Neuronal stem cell (in vitro differentiated cells): Measurements from ENCODE around the gene HSD11B1L.

Source experiments
- DNase-seq: peaks from one replicate; pipeline ENCODE4 v3.0.0-alpha.2; 2013; ENCODE audit warnings: low spot score
- H2AFZ ChIP-seq: one replicate; pipeline ENCODE4 v1.6.1; 2013; ENCODE audit warnings: mild to moderate bottlenecking, low read length, inconsistent platforms
- H2AK5ac ChIP-seq: 2 replicates; pipeline ENCODE4 v1.6.1; 2013; ENCODE audit warnings: low read depth, mild to moderate bottlenecking, inconsistent platforms, low read length, moderate library complexity, mixed read lengths
- H2BK120ac ChIP-seq: 2 replicates; pipeline ENCODE4 v1.6.1; 2013; ENCODE audit warnings: low read depth, mild to moderate bottlenecking, inconsistent platforms, low read length, moderate library complexity, mixed read lengths
- H2BK12ac ChIP-seq: one replicate; pipeline ENCODE4 v1.6.1; 2013; ENCODE audit warnings: low read length, inconsistent platforms
- H2BK15ac ChIP-seq: 2 replicates; pipeline ENCODE4 v1.6.1; 2013; ENCODE audit warnings: mild to moderate bottlenecking, low read length, inconsistent platforms, mixed read lengths
- H2BK5ac ChIP-seq: one replicate; pipeline ENCODE4 v1.6.1; 2013; ENCODE audit warnings: inconsistent platforms, mild to moderate bottlenecking, low read length, moderate library complexity
- H3K14ac ChIP-seq: one replicate; pipeline ENCODE4 v1.6.1; 2013; ENCODE audit warnings: low read length, inconsistent platforms
- H3K18ac ChIP-seq: 2 replicates; pipeline ENCODE4 v1.6.1; 2013; ENCODE audit warnings: low read length, inconsistent platforms
- H3K23ac ChIP-seq: 2 replicates; pipeline ENCODE4 v1.6.1; 2013; ENCODE audit warnings: low read depth, mild to moderate bottlenecking, mixed read lengths, low read length, inconsistent platforms; ENCODE audit not compliant: poor library complexity
- H3K27ac ChIP-seq: replicated peaks from 3 replicates; pipeline ENCODE4 v1.5.1; 2013; ENCODE audit warnings: low read length, inconsistent platforms
- H3K27me3 ChIP-seq, 3 experiments: 2 replicates each; pipeline ENCODE4 v1.6.1; 2013; ENCODE audit warnings: low read length in 3 of 3, mild to moderate bottlenecking in 2 of 3, inconsistent platforms in 1 of 3, low read depth in 1 of 3, mixed read lengths in 1 of 3, moderate library complexity in 1 of 3; ENCODE audit not compliant: control insufficient read depth in 3 of 3, insufficient read depth in 3 of 3
- H3K36me3 ChIP-seq, 2 donors: replicated peaks in 1 of 2; 2 replicates each; pipeline ENCODE4 v1.6.1; 2013; ENCODE audit warnings: low read length in 2 of 2; ENCODE audit not compliant: control insufficient read depth in 2 of 2, insufficient read depth in 2 of 2
- H3K4ac ChIP-seq: 2 replicates; pipeline ENCODE4 v1.6.1; 2013; ENCODE audit warnings: inconsistent platforms, mild to moderate bottlenecking, low read length, moderate library complexity
- H3K4me1 ChIP-seq, 2 donors: 1 replicate in 1 of 2; 2 replicates in 1 of 2; pipeline ENCODE4 v1.6.1; 2013; ENCODE audit warnings: low read length in 2 of 2, low read depth in 1 of 2; ENCODE audit not compliant: control insufficient read depth in 2 of 2, insufficient read depth in 1 of 2
- H3K4me2 ChIP-seq: one replicate; pipeline ENCODE4 v1.6.1; 2013; ENCODE audit warnings: mild to moderate bottlenecking, low read length, inconsistent platforms; ENCODE audit not compliant: insufficient read depth, poor library complexity, severe bottlenecking
- H3K4me3 ChIP-seq, 2 donors: 2 replicates each; pipeline ENCODE4 v1.5.1; 2013; ENCODE audit warnings: low read length in 2 of 2, mild to moderate bottlenecking in 2 of 2, inconsistent platforms in 1 of 2, moderate library complexity in 1 of 2
- H3K79me1 ChIP-seq: one replicate; pipeline ENCODE4 v1.6.1; 2013; ENCODE audit warnings: low read depth, mild to moderate bottlenecking, inconsistent platforms, low read length, moderate library complexity
- H3K9ac ChIP-seq: one replicate; pipeline ENCODE4 v1.6.1; 2013; ENCODE audit warnings: mild to moderate bottlenecking, low read depth, low read length, inconsistent platforms; ENCODE audit not compliant: poor library complexity
- H3K9me3 ChIP-seq, 2 donors: replicated peaks in 1 of 2; 2 replicates each; pipeline versions ENCODE3 to v1.6.1; 2013; ENCODE audit warnings: low read length in 2 of 2, mild to moderate bottlenecking in 2 of 2, inconsistent platforms in 1 of 2, low read depth in 1 of 2, mixed read lengths in 1 of 2, moderate library complexity in 1 of 2; ENCODE audit not compliant: control insufficient read depth in 2 of 2, insufficient read depth in 1 of 2
- H4K8ac ChIP-seq: one replicate; pipeline ENCODE4 v1.6.1; 2013; ENCODE audit warnings: low read depth, mild to moderate bottlenecking, inconsistent platforms, low read length, moderate library complexity
- H4K91ac ChIP-seq: one replicate; pipeline ENCODE4 v1.6.1; 2013; ENCODE audit warnings: low read length, low read depth, mild to moderate bottlenecking, inconsistent platforms; ENCODE audit not compliant: poor library complexity
- WGBS, 2 donors: extraction: QIAGEN DNeasy Blood & Tissue Kit; methylation state at CpG; one replicate each; pipeline ENCODE4 v1.1.7; 2013; ENCODE audit warnings: missing lambda C conversion rate in 2 of 2, mixed read lengths in 1 of 2; ENCODE audit not compliant: insufficient read length in 2 of 2, insufficient replicate concordance in 1 of 2; ENCODE audit errors: extremely low coverage in 2 of 2; 5-methylcytosine and 5-hydroxymethylcytosine counted together

HSD11B1L gene

DNA sequence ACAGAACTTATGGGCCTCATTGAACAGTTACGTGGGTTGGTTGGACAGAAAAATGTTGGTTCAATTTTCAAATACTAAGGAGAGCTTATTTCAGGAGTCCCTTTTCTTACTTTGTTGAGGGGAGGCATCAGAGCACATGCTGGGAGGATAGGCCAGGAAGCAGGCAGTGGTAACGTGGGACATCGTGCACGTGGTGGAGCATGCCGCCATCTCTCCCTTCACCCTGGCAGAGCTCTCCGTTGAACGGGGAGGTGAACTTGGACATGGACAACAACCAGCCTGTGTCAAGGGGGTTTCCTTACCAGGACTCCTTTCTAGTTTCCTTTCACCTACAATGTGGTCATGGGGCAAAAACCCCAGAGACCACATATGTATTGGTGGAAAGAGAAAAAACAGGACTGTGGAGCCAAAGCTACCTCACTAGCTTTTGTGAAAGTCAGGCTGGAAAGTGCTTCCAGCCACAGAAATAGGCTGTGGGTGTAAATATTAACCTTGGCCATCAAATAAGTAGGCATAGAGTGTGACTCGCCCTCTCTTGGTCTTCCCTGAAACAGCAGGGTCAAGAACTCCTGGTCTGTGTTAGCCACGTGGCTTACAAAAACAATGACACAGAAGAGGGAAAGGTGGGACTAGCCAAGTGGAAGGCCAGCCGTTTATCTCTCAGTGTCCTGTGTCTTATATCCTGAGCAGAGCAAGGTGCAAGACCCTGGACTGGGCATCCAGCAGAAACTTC lies 14.9 kb upstream of the HSD11B1L start:
- Histone ChIP-seq H2AFZ (no peak overlapping the region), H3K4me1 (peaks cover 0 to 4% of the 10 kb centered on the region in 2 donors), H3K4ac (no peak overlapping the region), H3K79me1 (peaks cover 8% of the 10 kb centered on the region), H2BK12ac (no peak overlapping the region), H2AK5ac (no peak overlapping the region), H2BK15ac (no peak overlapping the region), H3K4me2 (no peak overlapping the region), H3K27me3 (no peaks in the 10 kb centered on the region), H3K23ac (no peak overlapping the region), H3K9me3 (no peaks in the 10 kb centered on the region), H3K4me3 (no peak overlapping the region), H2BK120ac (no peak overlapping the region), H3K14ac (no peak overlapping the region), H3K27ac (no peak overlapping the region), H4K91ac (no peak overlapping the region), H4K8ac (no peak overlapping the region), H3K9ac (no peak overlapping the region), H3K36me3 (peaks cover 68 to 91% of the 10 kb centered on the region in 2 donors), H3K18ac (no peak overlapping the region), H2BK5ac (no peak overlapping the region)
- WGBS, 2 donors, result no CpG with 5 or more reads among the region's 10 CpGs
- no peak for DNase-seq

DNA sequence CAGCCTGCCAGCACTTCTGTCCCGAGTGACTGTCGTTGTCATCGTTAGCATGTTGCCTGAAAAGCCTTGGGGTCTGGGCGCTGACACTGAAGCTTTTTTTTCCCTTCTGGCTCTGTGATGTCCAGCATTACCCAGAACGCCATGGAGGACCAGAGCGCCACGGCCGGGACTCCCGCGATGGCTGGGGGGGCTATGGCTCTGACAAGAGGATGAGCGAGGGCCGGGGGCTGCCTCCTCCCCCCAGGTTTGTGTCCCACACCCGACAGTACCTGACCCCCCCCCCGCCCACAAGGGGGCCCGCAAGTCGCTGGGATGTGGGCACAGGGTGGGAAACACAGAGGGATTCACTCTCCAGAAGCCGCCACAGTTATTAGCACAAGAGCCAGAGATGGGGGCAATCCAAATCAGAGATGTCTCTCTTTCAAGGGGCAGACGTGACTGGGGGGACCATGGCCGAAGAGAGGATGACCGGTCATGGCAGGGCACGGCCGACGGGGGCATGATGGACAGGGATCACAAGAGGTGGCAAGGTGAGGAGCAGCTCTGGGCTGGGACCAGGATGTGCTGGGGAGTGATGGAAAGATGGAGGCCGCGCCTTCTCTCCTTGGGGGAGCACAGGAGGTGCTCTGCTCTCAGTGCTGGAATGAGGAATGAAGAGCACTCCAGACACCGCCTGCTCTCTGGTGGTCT lies 13.8 kb upstream of the HSD11B1L start:
- Histone ChIP-seq H3K79me1 (peaks cover 4% of the 10 kb centered on the region), H3K27ac (peak overlapping the region; percentile 24), H3K27me3 (no peaks in the 10 kb centered on the region), H3K9me3 (no peaks in the 10 kb centered on the region), H3K18ac (no peak overlapping the region), H2AFZ (no peak overlapping the region), H4K8ac (no peak overlapping the region), H3K4me3 (no peak overlapping the region), H3K4me1 (peaks cover 0 to 4% of the 10 kb centered on the region in 2 donors), H3K9ac (no peak overlapping the region), H3K4me2 (no peak overlapping the region), H3K23ac (no peak overlapping the region), H2BK120ac (no peak overlapping the region), H2AK5ac (no peak overlapping the region), H4K91ac (no peak overlapping the region), H3K14ac (no peak overlapping the region), H2BK15ac (no peak overlapping the region), H2BK12ac (no peak overlapping the region), H2BK5ac (no peak overlapping the region), H3K4ac (no peak overlapping the region), H3K36me3 (peaks cover 64 to 92% of the 10 kb centered on the region in 2 donors)
- WGBS, 2 donors, result no CpG with 5 or more reads among the region's 26 CpGs
- DNase-seq, result no peak

DNA sequence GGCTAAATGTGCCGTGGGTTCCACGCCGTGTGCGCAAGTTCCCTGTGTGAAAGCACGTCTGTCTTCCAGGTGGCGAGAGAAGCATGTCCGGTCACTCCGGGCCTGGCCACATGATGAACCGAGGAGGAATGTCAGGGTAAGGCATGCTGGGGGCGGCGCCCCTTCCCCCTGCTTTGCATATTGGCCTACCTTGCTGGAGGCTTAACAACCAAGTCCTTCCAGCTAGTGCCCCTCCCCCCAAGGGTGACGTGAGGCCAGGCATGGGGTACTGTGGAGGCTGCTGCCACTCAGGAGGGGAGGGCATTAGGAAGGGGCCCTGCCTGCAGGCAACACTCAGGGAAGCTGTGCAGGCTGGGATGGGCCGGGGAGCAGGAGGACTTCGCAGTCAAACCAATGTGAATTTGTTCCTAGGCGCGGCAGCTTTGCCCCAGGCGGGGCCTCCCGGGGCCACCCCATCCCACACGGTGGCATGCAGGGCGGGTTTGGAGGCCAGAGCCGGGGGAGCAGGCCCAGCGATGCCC lies 13.0 kb upstream of the HSD11B1L start:
- Histone ChIP-seq H2AK5ac (no peak overlapping the region), H3K14ac (no peak overlapping the region), H2BK15ac (no peak overlapping the region), H3K4me3 (no peak overlapping the region), H4K8ac (peak overlapping the region; percentile 82), H3K4me2 (no peak overlapping the region), H3K27me3 (no peaks in the 10 kb centered on the region), H3K36me3 (peaks cover 60 to 86% of the 10 kb centered on the region in 2 donors), H3K23ac (peak overlapping the region; percentile 91), H2AFZ (no peak overlapping the region), H4K91ac (no peak overlapping the region), H3K9me3 (no peaks in the 10 kb centered on the region), H3K9ac (no peak overlapping the region), H3K4ac (no peak overlapping the region), H3K4me1 (peaks cover 0 to 4% of the 10 kb centered on the region in 2 donors), H3K27ac (peak overlapping the region; percentile 24), H2BK5ac (no peak overlapping the region), H3K79me1 (peaks cover 4% of the 10 kb centered on the region), H2BK12ac (peak overlapping the region; percentile 63), H3K18ac (no peak overlapping the region), H2BK120ac (no peak overlapping the region)
- no peak for DNase-seq
- no CpG with 5 or more reads among the region's 22 CpGs for WGBS, 2 donors

DNA sequence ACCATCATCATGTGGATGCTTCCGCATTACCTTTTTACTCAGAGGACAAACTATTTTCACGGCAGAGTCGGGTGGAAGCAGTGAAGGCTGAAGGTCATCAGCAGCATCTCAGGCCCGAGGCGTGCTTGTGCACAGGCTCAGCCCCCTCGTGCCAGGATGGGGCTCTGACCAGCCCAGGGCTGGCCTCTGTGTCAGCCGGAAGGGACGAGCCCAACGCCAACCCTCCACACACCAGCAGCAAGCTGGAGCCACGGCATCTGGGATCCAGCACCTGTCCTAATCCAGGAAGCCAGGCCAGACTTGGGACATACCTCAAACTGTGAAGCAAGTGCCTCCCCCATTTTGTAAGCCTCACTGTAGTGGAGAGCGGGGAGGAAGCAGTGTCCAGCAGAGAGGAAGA lies 11.6 kb upstream of the HSD11B1L start:
- Histone ChIP-seq H2BK5ac (no peak overlapping the region), H3K9me3 (no peaks in the 10 kb centered on the region), H3K79me1 (peaks cover 4% of the 10 kb centered on the region), H4K91ac (no peak overlapping the region), H4K8ac (no peak overlapping the region), H2BK15ac (no peak overlapping the region), H3K36me3 (peaks cover 50 to 80% of the 10 kb centered on the region in 2 donors), H3K27me3 (no peaks in the 10 kb centered on the region), H3K9ac (no peak overlapping the region), H2AK5ac (no peak overlapping the region), H3K4ac (no peak overlapping the region), H2BK120ac (no peak overlapping the region), H2AFZ (no peak overlapping the region), H3K4me3 (no peak overlapping the region), H2BK12ac (no peak overlapping the region), H3K27ac (no peak overlapping the region), H3K4me1 (peaks cover 0 to 4% of the 10 kb centered on the region in 2 donors), H3K4me2 (no peak overlapping the region), H3K23ac (peak overlapping the region; percentile 43), H3K18ac (peak overlapping the region; percentile 38), H3K14ac (no peak overlapping the region)
- DNase-seq, result no peak
- WGBS, 2 donors, result no CpG with 5 or more reads among the region's 11 CpGs
